GM19035 (cell line): ENCODE measurements around the gene ZNF296.

Experiments used
- ATAC-seq: cut with Tn5 transposase; IDR thresholded peaks from one replicate; pipeline ENCODE4 v1.9.1; 2021; ENCODE audit not compliant: unreplicated experiment

The ZNF296 gene

GRCh38 chr19:45090034-45090433, 13.8 kb upstream of the ZNF296 start:
- ATAC-seq, result no peak

GRCh38 chr19:45087531-45087930, 11.3 kb upstream of the ZNF296 start:
- ATAC-seq, result no peak

GRCh38 chr19:45086480-45086879, 10.2 kb upstream of the ZNF296 start:
- no peak for ATAC-seq

GRCh38 chr19:45082170-45082569, 5.9 kb upstream of the ZNF296 start:
- no peak for ATAC-seq

- ATAC-seq, result no peak
These were observed 3.7 kb upstream of the ZNF296 start for GRCh38 chr19:45079911-45080370.

GRCh38 chr19:45079063-45079910, 3.0 kb upstream of the ZNF296 start, which contains the start of gene GEMIN7:
TSS of gene GEMIN7 (plus strand) at chr19:45079260. CDS start at chr19:45090115, 10,855 bp downstream.
- no peak for ATAC-seq

- no peak for ATAC-seq
These were observed 2.2 kb upstream of the ZNF296 start for GRCh38 chr19:45078390-45079062.

- ATAC-seq, result no peak
These were observed 813 bp upstream of the ZNF296 start for GRCh38 chr19:45076851-45077730.

- ATAC-seq, result peak; percentile 59
These were observed 813 bp downstream of the ZNF296 start for GRCh38 chr19:45075301-45076028.

- no peak for ATAC-seq
These were observed 1.5 kb downstream of the ZNF296 start for GRCh38 chr19:45074744-45075300.

- no peak for ATAC-seq
These were observed 4.1 kb downstream of the ZNF296 start for GRCh38 chr19:45071969-45072790.

GRCh38 chr19:45071545-45071938, 4.7 kb downstream of the ZNF296 start:
- ATAC-seq, result no peak

GRCh38 chr19:45070861-45071544, 5.3 kb downstream of the ZNF296 start:
- no peak for ATAC-seq

GRCh38 chr19:45070214-45070613, 6.1 kb downstream of the ZNF296 start:
- no peak for ATAC-seq

GRCh38 chr19:45069056-45069455, 7.2 kb downstream of the ZNF296 start:
- ATAC-seq, result no peak

GRCh38 chr19:45068041-45068440, 8.2 kb downstream of the ZNF296 start:
- ATAC-seq, result no peak

- ATAC-seq, result no peak
These were observed 9.2 kb downstream of the ZNF296 start for GRCh38 chr19:45066921-45067661.
